ENCODE data around the gene TNFSF13.
A peak's percentile ranks its signal among the peaks of the same experiment; 100 is the strongest.

Gene TNFSF13

DNA sequence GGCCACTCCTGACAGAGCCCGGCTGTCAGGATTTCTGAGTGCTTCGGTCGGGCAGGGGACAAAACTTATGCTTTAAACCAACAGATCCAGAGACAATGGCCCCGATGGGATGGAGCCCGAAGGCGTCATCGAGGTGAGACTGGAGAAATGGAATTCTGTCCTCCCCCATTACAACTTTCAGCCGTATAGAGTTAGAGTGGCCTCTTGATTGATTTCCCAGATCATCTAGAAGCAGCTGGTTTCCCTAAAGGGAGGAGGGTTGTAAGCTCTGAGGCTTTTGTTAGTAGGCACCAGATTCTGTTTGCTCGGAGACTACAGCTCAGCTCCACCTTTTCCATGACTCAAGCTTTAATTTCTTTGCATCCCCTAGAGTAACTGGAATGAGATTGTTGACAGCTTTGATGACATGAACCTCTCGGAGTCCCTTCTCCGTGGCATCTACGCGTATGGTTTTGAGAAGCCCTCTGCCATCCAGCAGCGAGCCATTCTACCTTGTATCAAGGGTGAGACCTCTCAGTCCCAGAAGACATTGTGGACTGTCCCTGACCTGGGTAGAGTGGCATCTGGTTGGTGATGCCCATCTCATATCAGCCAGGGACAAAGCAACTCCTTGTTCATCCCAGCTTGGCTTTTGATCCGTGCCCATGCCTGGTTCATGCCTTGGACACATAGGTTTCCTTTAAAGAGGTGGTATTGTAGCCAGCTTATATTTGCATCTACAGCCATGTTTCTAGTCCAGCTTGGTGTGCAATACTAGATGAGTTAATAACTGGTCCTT lies 15.8 kb downstream of the TNFSF13 start:
- TF ChIP-seq, protein P1, sequence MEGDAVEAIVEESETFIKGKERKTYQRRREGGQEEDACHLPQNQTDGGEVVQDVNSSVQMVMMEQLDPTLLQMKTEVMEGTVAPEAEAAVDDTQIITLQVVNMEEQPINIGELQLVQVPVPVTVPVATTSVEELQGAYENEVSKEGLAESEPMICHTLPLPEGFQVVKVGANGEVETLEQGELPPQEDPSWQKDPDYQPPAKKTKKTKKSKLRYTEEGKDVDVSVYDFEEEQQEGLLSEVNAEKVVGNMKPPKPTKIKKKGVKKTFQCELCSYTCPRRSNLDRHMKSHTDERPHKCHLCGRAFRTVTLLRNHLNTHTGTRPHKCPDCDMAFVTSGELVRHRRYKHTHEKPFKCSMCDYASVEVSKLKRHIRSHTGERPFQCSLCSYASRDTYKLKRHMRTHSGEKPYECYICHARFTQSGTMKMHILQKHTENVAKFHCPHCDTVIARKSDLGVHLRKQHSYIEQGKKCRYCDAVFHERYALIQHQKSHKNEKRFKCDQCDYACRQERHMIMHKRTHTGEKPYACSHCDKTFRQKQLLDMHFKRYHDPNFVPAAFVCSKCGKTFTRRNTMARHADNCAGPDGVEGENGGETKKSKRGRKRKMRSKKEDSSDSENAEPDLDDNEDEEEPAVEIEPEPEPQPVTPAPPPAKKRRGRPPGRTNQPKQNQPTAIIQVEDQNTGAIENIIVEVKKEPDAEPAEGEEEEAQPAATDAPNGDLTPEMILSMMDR (IDR thresholded peaks at IDR 0.05; ENCODE audit: borderline replicate concordance, insufficient read depth, low read depth, low read length), result no peak
- H3K4me3 ChIP-seq (ENCODE audit: low read depth, low read length), result peak overlapping the region; percentile 99

DNA sequence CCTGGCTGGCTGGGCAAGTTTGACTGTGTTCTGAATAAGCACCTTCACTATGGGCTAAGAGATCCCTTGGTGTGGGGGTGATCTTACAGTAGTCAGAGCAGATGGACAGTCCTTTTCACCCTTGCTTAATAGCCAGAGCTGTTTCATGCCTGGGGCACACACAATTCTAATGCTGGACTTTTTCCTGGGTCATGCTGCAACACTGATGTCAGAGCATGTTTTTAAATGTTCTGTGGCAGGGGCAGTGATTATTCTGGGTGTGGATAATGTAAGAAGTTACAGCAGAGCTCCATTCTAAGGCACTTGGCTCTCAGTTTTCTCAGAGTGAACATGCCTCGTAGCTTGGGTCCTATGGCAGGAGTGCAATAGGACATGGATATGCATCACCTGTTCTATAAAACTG lies 16.9 kb downstream of the TNFSF13 start:
- no peak overlapping the region for H3K4me3 ChIP-seq (ENCODE audit: low read depth, low read length)
- TF ChIP-seq, protein P1 (IDR thresholded peaks at IDR 0.05; ENCODE audit: borderline replicate concordance, insufficient read depth, low read depth, low read length), result no peak

DNA sequence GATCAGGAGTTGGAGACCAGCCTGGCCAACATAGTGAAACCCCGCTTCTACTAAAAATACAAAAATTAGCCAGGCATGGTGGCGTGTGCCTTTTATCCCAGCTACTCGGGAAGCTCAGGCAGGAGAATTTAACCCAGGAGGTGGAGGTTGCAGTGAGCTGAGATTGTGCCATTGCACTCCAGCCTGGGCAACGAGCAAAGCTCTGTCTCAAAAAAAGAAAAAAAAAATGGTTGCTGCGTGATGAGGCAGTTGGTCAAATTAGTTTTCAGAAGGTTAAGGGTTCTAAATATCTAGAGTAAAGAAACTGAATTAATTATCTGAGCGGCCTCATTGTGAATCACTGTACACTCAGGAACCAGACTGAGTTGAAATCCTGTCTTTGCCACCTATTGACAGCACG lies 17.4 kb downstream of the TNFSF13 start:
- TF ChIP-seq, protein P1 (IDR thresholded peaks at IDR 0.05; ENCODE audit: borderline replicate concordance, insufficient read depth, low read depth, low read length), result no peak
- H3K4me3 ChIP-seq (ENCODE audit: low read depth, low read length), result no peak overlapping the region

DNA sequence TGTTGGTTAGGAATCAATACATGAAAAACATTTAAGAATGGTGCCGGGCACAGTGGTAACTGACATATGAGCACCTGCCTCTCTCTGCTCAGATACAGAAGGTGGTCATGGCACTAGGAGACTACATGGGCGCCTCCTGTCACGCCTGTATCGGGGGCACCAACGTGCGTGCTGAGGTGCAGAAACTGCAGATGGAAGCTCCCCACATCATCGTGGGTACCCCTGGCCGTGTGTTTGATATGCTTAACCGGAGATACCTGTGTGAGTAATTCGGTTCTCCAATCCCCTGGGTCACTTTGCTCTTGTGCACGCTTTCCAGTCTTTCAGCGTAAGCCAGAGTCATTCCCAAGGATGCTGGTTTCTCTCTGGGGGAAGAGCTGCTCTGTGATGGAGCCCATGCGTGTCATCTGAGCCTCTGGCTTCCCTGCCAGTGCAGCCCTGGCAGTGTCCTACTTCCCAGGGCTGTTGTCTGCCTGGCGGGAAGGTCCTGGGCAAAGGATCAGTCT lies 17.9 kb downstream of the TNFSF13 start:
- H3K4me3 ChIP-seq (ENCODE audit: low read depth, low read length), result no peak overlapping the region
- TF ChIP-seq, protein P1 (IDR thresholded peaks at IDR 0.05; ENCODE audit: borderline replicate concordance, insufficient read depth, low read depth, low read length), result no peak

DNA sequence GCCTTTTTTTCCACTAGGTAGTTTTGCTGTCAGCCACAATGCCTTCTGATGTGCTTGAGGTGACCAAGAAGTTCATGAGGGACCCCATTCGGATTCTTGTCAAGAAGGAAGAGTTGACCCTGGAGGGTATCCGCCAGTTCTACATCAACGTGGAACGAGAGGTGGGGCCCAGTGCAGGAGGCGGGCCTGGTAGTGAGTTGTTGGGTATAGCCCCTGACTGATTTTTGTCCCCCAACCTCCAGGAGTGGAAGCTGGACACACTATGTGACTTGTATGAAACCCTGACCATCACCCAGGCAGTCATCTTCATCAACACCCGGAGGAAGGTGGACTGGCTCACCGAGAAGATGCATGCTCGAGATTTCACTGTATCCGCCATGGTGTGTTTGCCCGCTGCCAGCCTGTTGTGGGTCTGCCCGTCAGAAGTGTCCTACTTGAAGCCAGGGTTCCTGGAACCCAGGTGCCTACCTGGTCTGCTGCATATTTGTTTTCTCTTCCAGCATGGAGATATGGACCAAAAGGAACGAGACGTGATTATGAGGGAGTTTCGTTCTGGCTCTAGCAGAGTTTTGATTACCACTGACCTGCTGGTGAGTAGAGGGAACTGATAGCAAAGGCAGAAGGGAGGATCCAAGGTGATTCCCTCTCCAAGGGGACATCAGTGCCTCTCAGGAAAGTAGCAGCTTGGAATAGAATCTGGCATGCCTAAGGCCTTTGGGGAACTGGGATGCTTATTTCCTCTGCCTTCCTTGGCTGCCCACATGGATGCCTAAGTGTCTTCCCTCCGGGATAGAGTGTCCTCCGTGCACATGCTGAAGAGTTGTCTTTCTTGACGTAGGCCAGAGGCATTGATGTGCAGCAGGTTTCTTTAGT lies 19.0 kb downstream of the TNFSF13 start:
- H3K4me3 ChIP-seq (ENCODE audit: low read depth, low read length), result no peak overlapping the region
- TF ChIP-seq, protein P1 (IDR thresholded peaks at IDR 0.05; ENCODE audit: borderline replicate concordance, insufficient read depth, low read depth, low read length), result no peak

DNA sequence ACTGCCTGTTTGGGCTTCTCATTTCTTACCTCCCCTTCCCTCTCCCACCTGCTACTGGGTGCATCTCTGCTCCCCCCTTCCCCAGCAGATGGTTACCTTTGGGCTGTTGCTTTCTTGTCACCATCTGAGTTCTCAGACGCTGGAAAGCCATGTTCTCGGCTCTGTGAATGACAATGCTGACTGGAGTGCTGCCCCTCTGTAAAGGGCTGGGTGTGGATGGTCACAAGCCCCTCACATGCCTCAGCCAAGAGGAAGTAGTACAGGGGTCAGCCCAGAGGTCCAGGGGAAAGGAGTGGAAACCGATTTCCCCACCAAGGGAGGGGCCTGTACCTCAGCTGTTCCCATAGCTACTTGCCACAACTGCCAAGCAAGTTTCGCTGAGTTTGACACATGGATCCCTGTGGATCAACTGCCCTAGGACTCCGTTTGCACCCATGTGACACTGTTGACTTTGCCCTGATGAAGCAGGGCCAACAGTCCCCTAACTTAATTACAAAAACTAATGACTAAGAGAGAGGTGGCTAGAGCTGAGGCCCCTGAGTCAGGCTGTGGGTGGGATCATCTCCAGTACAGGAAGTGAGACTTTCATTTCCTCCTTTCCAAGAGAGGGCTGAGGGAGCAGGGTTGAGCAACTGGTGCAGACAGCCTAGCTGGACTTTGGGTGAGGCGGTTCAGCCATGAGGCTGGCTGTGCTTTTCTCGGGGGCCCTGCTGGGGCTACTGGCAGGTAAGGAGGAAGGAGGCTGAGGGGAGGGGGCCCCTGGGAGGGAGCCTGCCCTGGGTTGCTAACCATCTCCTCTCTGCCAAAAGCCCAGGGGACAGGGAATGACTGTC lies 20.7 kb downstream of the TNFSF13 start, which contains the start of gene CD68:
Gene CD68 (plus strand): TSS at position 638 of the 833 bp plus-strand sequence. CDS start 40 bp downstream, at position 678.
- H3K4me3 ChIP-seq (ENCODE audit: low read depth, low read length), result no peak within 1 kb of the TSS
- TF ChIP-seq, protein P1 (IDR thresholded peaks at IDR 0.05; ENCODE audit: borderline replicate concordance, insufficient read depth, low read depth, low read length), result no peak

Data from GM12875 (cell line).